Natural killer cell (primary cell): Measurements from ENCODE around the gene ELOF1. TPM values are rescaled to one million over a fixed set of nuclear protein-coding genes. Genes with fewer than 3 reads are reported as not detected.
A peak's percentile ranks its signal among the peaks of the same experiment; 100 is the strongest.

Source experiments
- ATAC-seq, 3 donors: fragments of 150-1000 bp in 2 of 3; fragments of 200-7000 bp in 1 of 3; cut with Tn5 transposase; 1 replicate in 1 of 3; 2 replicates in 2 of 3; pipeline ENCODE4 v1.10.0; 2021; ENCODE audit warnings: mild to moderate bottlenecking in 2 of 3, moderate library complexity in 2 of 3
- DNase-seq, 2 donors: peaks; one replicate each; pipeline versions ENCODE4 v3.0.0 to v3.0.0-alpha.2; 2013 to 2021; ENCODE audit warnings: mixed read lengths in 1 of 2
- H3K27ac ChIP-seq: one replicate; pipeline ENCODE4 v1.5.1; 2013; ENCODE audit warnings: mild to moderate bottlenecking, low read length
- H3K27me3 ChIP-seq: one replicate; pipeline ENCODE4 v1.6.1; 2013; ENCODE audit warnings: low read length; ENCODE audit not compliant: control insufficient read depth, insufficient read depth
- H3K36me3 ChIP-seq: one replicate; pipeline ENCODE4 v1.6.1; 2013; ENCODE audit warnings: low read length; ENCODE audit not compliant: control insufficient read depth, insufficient read depth
- H3K4me1 ChIP-seq: one replicate; pipeline ENCODE4 v1.6.1; 2013; ENCODE audit warnings: low read length; ENCODE audit not compliant: control insufficient read depth, insufficient read depth
- H3K4me3 ChIP-seq: one replicate; pipeline ENCODE4 v1.5.1; 2013; ENCODE audit warnings: low read length
- H3K9me3 ChIP-seq: one replicate; pipeline ENCODE4 v1.6.1; 2013; ENCODE audit warnings: low read length; ENCODE audit not compliant: control insufficient read depth, insufficient read depth
- H3K27ac Mint-ChIP-seq, 2 donors: one replicate each; pipeline ENCODE4 v1.8.0; 2022; ENCODE audit warnings: mild to moderate bottlenecking in 2 of 2, mixed read lengths in 2 of 2, moderate library complexity in 1 of 2
- H3K27me3 Mint-ChIP-seq, 2 donors: one replicate each; pipeline ENCODE4 v1.8.0; 2022; ENCODE audit warnings: low read depth in 2 of 2, mixed read lengths in 2 of 2
- H3K36me3 Mint-ChIP-seq: one replicate; pipeline ENCODE4 v1.8.0; 2022; ENCODE audit warnings: mixed read lengths
- H3K4me1 Mint-ChIP-seq, 2 donors: one replicate each; pipeline ENCODE4 v1.8.0; 2022; ENCODE audit warnings: mixed read lengths in 2 of 2
- H3K4me3 Mint-ChIP-seq: one replicate; pipeline ENCODE4 v1.8.0; 2022; ENCODE audit warnings: mild to moderate bottlenecking, moderate library complexity, mixed read lengths
- H3K9me3 Mint-ChIP-seq, 2 donors: one replicate each; pipeline ENCODE4 v1.8.0; 2022; ENCODE audit warnings: mixed read lengths in 2 of 2
- whole genome bisulfite sequencing: methylation state at CpG from one replicate; pipeline ENCODE4 v1.1.7; 2013; ENCODE audit warnings: missing lambda C conversion rate; ENCODE audit not compliant: insufficient coverage; 5-methylcytosine and 5-hydroxymethylcytosine counted together
- intact Hi-C: fragments of 100-400 bp; cut with micrococcal nuclease; formaldehyde crosslinking; loops from one replicate; pipeline ENCODE4 v1.14.2; 2022
- total RNA-seq, 4 donors: library from RNA; stranded (reverse); fragments of 120-200 nt in 1 of 4; gene quantifications; one replicate each; pipeline versions ENCODE4 v1.2.3 to v1.2.4, GENCODE V29; 2013 to 2022
- TF ChIP-seq, protein P1 (sequence below): fragments of 200-600 bp; IDR thresholded peaks from one replicate; pipeline ENCODE4 v1.8.0; 2022; ENCODE audit warnings: antibody characterized with exemption

Gene ELOF1
- total RNA-seq, 3 donors from 2014 or later (not counting 1 experiment from before 2014, with no cell fraction given), result 46.4 to 54.2 (median 50.0) TPM

DNA sequence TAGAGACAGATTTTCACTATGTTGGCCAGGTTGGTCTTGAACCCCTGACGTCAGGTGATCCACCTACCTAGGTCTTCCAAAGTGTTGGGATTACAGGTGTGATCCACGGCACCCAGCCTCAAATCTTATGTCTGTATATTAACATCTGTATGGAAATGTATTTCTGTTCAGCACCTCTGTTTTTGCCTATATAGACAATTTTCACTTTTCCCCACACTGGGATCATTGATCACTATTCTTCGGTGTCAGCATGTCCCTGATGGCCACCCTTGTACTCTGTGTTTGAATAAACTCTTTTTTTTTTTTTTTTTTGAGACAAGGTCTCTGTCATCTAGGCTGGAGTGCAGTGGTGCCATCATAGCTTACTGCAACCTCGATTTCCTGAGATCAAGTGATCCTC, 35.1 kb upstream of the ELOF1 start:
- H3K36me3 ChIP-seq, result no peaks in the 10 kb centered on the region
- Mint-ChIP-seq H3K4me3 (no peak overlapping the region), H3K27ac (no peak overlapping the region), H3K4me1 (peaks cover 13 to 17% of the 10 kb centered on the region in 2 donors), H3K27me3 (no peaks in the 10 kb centered on the region), H3K36me3 (no peaks in the 10 kb centered on the region), H3K9me3 (no peaks in the 10 kb centered on the region)
- WGBS, result 92% methylated on average over 4 of the region's 4 CpGs
- no peak overlapping the region for H3K4me3 ChIP-seq
- H3K27me3 ChIP-seq, result no peaks in the 10 kb centered on the region
- H3K9me3 ChIP-seq, result no peaks in the 10 kb centered on the region
- H3K27ac ChIP-seq, result no peak overlapping the region
- TF ChIP-seq, protein P1, sequence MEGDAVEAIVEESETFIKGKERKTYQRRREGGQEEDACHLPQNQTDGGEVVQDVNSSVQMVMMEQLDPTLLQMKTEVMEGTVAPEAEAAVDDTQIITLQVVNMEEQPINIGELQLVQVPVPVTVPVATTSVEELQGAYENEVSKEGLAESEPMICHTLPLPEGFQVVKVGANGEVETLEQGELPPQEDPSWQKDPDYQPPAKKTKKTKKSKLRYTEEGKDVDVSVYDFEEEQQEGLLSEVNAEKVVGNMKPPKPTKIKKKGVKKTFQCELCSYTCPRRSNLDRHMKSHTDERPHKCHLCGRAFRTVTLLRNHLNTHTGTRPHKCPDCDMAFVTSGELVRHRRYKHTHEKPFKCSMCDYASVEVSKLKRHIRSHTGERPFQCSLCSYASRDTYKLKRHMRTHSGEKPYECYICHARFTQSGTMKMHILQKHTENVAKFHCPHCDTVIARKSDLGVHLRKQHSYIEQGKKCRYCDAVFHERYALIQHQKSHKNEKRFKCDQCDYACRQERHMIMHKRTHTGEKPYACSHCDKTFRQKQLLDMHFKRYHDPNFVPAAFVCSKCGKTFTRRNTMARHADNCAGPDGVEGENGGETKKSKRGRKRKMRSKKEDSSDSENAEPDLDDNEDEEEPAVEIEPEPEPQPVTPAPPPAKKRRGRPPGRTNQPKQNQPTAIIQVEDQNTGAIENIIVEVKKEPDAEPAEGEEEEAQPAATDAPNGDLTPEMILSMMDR, result no peak
- ATAC-seq, result no peak
- DNase-seq, result no peak
- H3K4me1 ChIP-seq, result peaks cover 16% of the 10 kb centered on the region
- intact Hi-C loops, result no loop called here

DNA sequence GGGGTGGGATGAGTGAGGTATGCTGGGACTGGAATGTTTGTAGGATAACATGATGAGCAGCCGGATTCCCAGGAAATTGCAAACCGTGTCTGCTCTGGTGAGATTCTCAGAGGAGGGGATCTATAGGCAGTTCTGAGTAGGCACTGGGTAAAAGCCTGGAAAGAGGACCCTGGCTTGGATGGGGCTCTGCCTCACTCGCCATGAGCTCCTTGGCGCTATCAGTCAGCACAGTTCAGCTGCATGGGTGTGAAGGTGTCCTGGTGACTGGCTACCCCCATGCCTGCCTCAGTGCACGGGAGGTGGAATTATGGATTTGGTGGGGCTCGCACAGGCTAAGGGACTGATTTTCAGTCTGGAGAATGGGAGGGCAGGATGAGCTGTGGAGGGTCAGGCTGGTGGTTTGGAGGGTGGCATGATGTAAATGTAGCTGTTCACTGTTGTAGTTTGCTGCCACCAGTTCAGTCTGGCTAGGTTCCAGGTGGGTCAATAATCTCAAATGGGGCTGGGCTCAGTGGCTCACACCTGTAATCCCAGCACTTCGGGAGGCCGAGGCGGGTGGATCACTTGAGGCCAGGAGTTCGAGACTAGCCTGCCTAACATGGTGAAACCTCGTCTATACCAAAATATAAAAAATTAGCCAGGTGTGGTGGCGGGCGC, 29.1 kb upstream of the ELOF1 start:
- H3K9me3 Mint-ChIP-seq, result no peaks in the 10 kb centered on the region
- intact Hi-C loops, result loop anchor here (1.0 to 5.0 kb wide), 4 partner anchors 28 to 296 kb away; no protein-coding TSS in a partner anchor
- peaks cover 21% of the 10 kb centered on the region for H3K4me1 ChIP-seq
- TF ChIP-seq, protein P1, result no peak
- H3K27me3 Mint-ChIP-seq, result no peaks in the 10 kb centered on the region
- H3K27ac ChIP-seq, result no peak overlapping the region
- peak overlapping the region in 1 of 2 donors; percentile 71 for H3K27ac Mint-ChIP-seq
- H3K27me3 ChIP-seq, result no peaks in the 10 kb centered on the region
- ATAC-seq (no peak), DNase-seq (no peak)
- no peaks in the 10 kb centered on the region for H3K36me3 Mint-ChIP-seq
- H3K4me3 Mint-ChIP-seq, result no peak overlapping the region
- H3K36me3 ChIP-seq, result no peaks in the 10 kb centered on the region
- H3K4me3 ChIP-seq, result no peak overlapping the region
- WGBS, result 85% methylated on average over 13 of the region's 13 CpGs
- H3K4me1 Mint-ChIP-seq, result peaks cover 5 to 10% of the 10 kb centered on the region in 2 donors
- no peaks in the 10 kb centered on the region for H3K9me3 ChIP-seq

- Histone ChIP-seq H3K9me3 (no peaks in the 10 kb centered on the region), H3K27me3 (no peaks in the 10 kb centered on the region), H3K4me1 (peaks cover 23% of the 10 kb centered on the region), H3K36me3 (no peaks in the 10 kb centered on the region), H3K4me3 (no peak overlapping the region), H3K27ac (no peak overlapping the region)
- Mint-ChIP-seq H3K36me3 (no peaks in the 10 kb centered on the region), H3K4me3 (no peak overlapping the region), H3K27ac (peak overlapping the region in 1 of 2 donors; percentile 71), H3K9me3 (no peaks in the 10 kb centered on the region), H3K4me1 (peaks cover 5 to 10% of the 10 kb centered on the region in 2 donors), H3K27me3 (no peaks in the 10 kb centered on the region)
- 4% methylated on average over 6 of the region's 7 CpGs for WGBS
- intact Hi-C loops, result loop anchor here (1.0 to 5.0 kb wide), 4 partner anchors 27 to 295 kb away; no protein-coding TSS in a partner anchor
- TF ChIP-seq, protein P1, result peak; percentile 84
- peak; percentile 93 to 100 (median 98) for ATAC-seq
- peak; percentile 76 to 86 for DNase-seq
These were observed 28.4 kb upstream of the ELOF1 start for GRCh38 chr19:11587302-11587974.
